DMS53 (cell line): ENCODE measurements around the gene PRPF8.
"Not testable (repeated sequence)": the region's sequence is repeated elsewhere in the genome, so short reads cannot be mapped to it uniquely, and the experiment has no call there.

Experiments used
- DNase-seq: peaks from one replicate; lab custom pipeline; 2025; lab: John Stamatoyannopoulos, UW

The PRPF8 gene

DNA sequence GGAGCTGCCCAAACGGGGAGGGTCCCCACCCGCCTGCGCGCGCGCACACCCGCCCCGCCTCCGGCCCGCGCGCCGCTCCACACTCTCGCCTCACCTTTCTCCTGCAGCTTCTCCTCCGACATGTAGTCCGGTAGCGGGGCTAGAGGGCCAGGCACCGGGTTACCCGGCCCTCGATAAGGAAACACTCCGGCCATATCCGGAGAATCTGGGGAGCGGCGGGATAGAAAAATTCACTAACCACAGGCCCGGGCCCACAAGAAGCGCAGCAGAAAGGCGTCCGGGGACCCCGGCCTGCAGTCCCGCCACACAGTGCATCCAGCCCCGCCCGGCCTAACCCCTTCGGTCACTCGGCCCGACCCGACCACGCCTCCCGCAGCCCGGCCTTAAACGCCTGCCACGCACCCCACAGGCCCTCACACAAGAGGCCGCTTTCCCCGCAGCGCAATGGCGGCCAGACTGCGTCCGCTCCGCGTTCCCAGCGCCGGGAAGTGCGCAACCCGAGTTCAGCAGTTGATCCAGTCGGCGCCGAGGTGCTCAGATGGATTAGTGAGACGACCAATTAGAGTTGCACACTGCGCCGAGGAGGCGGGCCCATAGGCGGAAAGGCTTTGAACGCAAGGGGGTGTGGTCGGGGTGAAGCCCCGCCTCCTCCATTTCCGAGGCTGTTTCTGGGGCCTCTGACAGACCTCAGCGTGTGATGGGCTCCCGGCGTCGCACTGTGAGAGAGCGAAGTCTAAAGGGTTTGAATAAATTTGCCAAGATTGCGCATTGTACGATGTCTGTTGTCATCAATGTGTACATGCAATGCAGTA lies at the start of gene PRPF8:
Gene PRPF8 (minus strand): TSS at position 490 of the 812 bp plus-strand sequence. CDS start 296 bp downstream, at position 194.
- DNase-seq = peak; percentile 97

DNA sequence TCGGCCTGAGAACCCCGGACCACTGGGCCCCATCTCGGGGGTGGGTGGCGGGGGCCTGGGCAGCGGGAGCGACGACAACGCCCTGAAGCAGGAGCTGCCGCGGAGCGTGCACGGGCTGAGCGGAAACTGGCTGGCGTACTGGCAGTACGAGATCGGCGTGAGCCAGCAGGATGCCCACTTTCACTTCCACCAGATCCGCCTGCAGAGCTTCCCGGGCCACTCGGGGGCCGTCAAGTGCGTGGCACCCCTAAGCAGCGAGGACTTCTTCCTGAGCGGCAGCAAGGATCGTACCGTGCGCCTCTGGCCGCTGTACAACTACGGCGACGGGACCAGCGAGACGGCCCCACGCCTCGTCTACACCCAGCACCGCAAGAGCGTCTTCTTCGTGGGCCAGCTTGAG lies 49.1 kb upstream of the PRPF8 start:
- no peak for DNase-seq

DNA sequence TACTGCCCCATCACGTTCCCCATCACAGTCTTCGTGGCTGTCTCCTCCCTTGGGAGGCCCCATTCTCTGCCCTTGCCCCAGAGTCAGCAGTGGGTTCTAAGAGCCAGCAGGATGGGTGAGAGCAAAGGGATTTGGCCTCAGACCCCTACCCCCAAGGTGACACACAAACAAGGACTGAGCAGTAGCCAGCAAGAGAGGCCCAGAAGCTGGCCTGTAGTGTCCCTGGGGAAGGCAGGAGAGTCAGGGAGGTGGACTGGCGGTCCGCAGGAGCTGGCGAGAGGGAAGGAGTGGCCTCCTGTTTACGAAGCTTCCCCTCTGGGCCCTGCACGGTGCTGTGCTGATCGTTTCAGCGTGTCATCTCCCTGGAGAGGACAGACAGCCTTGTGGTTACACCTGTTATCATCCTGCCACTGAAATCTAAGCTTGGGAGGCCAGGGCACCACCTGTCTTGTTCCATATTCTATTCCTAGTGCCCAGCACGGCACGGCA lies 48.2 kb upstream of the PRPF8 start:
- DNase-seq = no peak

DNA sequence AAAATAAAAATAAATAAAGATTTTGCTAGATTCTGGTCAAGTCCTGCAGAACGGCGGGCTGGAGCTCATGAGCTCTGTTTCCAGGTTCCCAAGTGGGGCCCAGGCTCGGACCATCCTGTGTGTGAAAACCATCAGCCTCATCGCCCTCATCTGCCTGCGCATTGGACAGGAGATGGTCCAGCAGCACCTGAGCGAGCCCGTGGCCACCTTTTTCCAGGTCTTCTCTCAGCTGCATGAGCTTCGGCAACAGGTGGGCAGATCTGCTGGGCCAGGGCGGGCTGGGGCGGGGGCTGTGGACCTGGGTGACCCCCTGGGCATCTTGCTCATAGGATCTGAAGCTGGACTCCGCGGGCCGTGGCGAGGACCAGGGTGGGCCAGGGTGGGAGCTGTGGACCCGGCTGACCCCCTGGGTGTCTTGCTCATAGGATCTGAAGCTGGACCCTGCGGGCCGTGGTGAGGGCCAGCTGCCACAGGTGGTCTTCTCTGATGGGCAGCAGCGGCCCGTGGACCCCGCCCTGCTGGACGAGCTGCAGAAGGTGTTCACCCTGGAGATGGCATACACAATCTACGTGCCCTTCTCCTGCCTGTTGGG lies 47.7 kb upstream of the PRPF8 start:
- no peak for DNase-seq

DNA sequence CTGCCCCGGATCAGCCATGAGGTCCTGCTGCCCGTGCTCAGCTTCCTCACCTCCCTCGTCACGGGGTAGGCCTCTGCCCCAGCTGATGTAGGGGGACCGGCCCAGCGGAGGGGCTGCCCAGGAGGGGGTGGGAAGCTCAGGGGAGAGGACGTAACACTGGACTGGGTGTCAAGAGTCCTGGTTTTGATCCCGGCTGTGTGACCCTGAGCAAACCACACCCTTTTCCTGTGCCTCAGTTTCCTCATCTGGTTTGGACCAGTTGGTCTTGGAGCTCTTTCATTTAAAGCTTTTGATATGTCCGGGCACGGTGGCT lies 46.5 kb upstream of the PRPF8 start:
- no peak for DNase-seq

DNA sequence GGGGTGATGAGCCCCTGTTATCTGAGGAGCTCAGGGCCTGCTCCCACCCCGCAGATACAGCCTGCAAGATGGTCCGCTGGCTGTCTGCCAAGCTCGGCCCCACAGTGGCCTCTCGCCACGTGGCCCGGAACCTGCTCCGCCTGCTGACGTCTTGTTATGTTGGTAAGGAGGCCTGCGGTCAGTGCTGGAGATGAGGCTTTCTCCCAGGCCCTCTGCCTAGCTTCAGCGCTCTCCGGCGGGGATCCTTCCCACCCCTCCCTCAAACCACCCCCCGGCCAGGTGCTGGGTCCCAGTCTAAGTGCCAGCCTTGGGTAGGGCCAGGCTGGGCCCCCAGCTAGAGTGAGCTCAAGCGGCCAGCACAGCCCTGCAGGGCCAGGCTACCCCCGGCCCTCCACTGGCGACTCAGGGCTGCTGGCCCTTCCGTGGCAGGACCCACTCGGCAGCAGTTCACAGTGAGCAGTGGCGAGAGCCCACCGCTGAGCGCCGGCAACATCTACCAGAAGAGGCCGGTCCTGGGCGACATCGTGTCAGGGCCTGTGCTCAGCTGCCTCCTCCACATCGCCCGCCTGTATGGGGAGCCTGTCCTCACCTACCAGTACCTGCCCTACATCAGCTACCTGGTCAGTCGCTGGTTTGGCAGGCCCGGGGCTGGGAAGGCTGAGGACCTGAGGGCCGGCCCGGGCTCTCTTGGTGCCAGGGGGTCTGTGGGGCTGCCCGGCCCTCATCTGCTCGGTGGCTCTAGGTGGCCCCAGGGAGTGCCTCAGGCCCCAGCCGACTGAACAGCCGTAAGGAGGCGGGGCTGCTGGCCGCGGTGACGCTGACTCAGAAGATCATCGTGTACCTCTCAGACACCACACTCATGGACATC lies 45.9 kb upstream of the PRPF8 start:
- peak; percentile 63 for DNase-seq

DNA sequence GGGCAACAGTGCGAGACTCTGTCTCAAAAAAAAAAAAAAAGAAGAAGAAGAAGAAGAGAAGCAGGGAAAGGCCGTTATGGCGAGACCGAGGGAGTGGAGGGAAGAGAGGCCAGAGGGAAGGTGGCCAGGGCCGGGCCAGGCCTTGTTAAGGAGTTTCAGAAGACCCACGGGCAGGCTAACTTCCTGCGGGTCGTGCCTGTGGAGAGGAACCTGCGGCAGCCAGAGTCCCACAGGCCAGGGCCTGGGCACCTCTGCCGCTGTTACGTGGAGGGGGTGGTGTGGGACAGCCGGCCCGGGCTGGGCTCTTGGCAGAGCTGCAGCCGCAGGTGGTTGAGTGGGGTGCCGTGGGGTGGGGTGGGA lies 45.3 kb upstream of the PRPF8 start:
- no peak for DNase-seq

DNA sequence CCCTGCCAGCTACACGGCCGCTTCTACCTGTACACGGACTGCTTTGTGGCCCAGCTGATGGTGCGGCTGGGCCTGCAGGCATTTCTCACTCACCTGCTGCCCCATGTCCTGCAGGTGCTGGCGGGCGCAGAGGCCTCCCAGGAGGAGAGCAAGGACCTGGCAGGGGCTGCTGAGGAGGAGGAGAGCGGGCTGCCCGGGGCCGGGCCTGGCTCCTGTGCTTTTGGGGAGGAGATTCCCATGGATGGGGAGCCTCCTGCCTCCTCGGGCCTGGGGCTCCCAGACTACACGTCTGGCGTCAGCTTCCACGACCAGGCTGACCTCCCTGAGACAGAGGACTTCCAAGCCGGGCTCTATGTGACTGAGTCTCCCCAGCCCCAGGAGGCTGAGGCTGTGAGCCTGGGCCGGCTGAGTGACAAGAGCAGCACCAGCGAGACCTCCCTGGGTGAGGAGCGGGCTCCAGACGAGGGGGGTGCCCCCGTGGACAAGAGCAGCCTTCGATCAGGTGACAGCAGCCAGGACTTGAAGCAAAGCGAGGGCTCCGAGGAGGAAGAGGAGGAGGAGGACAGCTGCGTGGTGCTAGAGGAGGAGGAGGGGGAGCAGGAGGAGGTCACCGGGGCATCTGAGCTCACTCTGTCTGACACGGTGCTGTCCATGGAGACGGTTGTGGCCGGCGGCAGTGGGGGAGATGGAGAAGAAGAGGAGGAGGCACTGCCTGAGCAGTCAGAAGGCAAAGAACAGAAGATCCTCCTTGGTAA lies 43.4 kb upstream of the PRPF8 start:
- DNase-seq = no peak

DNA sequence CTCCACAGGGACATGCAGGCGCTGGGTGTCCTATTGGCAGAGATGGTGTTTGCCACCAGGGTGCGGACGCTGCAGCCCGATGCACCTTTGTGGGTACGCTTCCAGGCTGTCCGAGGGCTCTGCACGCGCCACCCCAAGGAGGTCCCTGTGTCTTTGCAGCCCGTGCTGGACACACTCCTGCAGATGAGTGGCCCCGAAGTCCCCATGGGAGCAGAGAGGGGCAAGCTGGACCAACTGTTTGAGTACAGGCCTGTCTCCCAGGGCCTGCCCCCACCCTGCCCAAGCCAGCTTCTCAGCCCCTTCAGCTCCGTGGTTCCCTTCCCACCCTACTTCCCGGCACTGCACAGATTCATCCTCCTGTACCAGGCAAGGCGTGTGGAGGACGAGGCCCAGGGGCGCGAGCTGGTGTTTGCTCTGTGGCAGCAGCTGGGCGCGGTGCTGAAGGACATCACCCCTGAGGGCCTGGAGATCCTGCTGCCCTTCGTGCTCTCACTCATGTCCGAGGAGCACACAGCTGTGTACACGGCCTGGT lies 42.7 kb upstream of the PRPF8 start:
- no peak for DNase-seq

DNA sequence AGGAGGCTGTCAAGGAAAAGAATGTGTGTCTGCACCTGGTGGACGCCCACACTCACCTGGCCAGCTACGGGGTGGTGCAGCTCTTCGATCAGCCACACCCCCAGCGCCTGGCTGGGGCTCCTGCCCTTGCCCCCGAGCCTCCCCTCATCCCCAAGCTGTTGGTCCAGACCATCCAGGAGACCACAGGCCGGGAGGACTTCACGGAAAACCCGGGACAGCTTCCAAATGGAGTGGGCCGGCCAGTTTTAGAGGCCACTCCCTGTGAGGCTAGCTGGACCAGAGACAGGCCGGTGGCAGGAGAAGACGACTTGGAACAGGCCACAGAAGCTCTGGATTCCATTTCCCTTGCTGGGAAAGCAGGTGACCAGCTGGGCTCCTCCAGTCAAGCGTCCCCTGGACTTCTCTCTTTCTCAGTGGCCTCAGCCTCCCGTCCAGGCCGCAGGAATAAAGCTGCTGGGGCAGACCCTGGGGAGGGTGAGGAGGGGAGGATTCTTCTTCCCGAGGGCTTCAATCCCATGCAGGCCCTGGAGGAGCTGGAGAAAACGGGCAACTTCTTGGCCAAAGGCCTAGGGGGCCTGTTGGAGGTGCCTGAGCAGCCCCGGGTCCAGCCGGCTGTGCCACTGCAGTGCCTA lies 42.1 kb upstream of the PRPF8 start:
- no peak for DNase-seq

DNA sequence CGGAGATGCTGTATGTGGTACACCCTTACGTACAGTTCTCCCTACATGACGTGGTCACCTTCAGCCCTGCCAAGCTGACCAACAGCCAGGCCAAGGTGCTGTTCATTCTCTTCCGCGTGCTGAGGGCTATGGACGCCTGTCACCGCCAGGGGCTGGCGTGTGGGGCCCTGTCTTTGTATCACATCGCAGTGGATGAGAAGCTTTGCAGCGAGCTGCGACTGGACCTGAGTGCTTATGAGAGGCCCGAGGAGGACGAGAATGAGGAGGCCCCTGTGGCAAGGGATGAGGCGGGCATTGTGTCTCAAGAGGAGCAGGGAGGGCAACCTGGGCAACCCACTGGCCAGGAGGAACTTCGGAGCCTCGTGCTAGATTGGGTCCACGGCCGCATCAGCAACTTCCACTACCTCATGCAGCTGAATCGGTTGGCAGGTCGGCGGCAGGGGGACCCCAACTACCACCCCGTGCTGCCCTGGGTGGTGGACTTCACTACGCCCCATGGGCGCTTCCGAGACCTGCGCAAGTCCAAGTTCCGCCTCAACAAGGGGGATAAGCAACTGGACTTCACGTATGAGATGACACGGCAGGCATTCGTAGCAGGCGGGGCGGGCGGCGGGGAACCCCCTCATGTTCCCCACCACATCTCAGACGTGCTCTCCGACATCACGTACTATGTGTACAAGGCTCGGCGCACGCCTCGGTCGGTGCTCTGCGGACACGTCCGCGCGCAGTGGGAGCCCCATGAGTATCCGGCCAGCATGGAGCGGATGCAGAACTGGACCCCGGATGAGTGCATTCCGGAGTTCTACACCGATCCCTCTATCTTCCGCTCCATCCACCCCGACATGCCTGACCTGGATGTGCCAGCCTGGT lies 41.2 kb upstream of the PRPF8 start:
- no peak for DNase-seq

DNA sequence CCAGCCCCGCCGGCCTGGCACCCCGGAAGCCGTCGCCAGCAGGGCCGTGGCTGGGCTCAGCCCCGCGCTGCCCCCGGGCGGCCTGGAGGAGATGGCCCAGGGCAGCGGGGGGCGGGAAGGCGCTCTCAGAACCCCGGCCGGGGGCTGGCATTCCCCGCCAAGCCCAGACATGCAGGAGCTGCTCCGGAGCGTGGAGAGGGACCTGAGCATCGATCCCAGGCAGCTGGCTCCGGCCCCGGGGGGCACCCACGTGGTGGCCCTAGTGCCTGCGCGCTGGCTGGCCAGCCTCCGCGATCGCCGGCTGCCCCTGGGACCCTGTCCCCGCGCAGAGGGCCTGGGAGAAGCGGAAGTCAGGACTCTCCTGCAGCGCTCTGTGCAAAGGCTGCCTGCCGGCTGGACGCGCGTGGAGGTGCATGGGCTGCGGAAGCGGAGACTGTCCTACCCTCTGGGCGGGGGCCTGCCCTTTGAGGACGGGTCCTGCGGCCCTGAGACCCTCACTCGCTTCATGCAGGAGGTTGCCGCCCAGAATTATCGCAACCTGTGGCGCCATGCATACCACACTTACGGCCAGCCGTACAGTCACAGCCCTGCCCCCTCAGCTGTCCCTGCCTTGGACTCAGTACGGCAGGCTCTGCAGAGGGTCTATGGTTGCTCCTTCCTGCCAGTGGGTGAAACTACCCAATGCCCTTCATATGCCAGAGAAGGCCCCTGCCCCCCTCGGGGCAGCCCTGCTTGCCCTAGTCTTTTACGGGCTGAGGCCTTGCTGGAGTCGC lies 40.4 kb upstream of the PRPF8 start:
- peak; percentile 59 for DNase-seq

DNA sequence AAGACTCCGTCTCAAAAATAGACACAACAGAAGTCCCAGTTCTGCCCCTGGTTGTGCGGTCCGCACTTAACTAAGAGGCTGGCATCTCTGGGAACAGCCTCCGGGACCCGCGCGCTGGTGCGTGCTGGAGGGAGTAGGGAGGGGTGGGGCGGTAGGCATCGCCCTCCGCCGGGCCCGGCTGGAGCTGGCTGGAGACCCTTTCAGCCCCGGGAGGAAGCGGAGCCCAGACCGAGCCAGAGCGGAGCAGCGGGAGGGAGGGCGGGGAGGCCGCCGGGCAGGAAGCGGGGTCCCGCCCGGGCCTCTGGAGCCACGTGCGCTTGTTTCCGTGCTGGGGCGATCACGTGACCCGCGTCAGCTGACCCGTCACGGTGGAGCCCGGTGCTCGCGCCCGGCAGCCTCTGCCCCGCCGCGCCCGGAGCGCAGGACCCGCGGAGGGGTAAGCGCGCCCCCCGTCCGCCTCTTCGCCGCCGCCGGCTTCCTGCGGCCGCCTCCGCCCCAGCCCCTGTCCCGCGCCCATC lies 39.7 kb upstream of the PRPF8 start, which contains the start of gene WDR81:
Gene WDR81 (plus strand): TSS at position 354 of the 518 bp plus-strand sequence. CDS start 256 bp downstream, outside the sequence.
- peak; percentile 88 for DNase-seq

DNA sequence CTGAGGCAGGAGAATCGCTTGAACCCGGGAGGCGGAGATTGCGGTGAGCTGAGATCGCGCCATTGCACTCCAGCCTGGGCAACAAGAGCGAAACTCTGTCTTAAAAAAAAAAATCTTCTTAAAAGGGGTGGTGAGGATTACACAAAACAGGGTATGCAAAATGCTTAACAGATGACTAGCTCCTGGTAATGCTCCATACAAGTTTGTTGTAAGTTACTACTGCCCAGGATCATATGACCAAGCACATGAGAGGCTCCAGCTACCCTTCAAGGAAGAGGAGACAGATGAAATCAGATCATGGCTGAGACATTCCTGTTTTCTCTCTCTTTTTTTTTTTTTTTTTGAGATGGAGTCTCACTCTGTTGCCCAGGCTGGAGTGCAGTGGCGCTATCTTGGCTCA lies 37.4 kb upstream of the PRPF8 start:
- DNase-seq = not testable (repeated sequence)

DNA sequence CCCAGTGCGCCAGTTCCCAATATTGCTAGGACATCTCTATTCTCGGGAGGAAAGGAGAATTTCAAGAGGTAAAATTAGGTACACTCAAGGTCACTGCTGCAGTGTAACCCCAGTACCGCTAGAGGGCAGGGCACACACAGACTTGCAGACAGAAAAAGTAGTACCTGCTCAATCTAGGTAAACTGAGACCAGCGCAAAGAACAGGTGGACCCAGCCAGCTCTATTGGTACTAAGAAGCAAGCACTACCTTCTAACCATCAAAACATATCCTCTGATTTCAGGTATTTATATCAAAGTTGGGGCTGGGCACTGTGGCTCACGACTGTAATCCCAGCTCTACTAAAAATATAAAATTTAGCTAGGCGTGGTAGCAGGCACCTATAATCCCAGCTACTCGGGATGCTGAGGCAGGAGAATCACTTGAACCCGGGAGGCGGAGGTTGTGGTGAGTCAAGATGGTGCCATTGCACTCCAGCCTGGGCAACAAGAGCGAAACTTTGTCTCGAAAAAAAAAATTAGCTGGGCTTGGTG lies 36.3 kb upstream of the PRPF8 start:
- DNase-seq = peak; percentile 71

DNA sequence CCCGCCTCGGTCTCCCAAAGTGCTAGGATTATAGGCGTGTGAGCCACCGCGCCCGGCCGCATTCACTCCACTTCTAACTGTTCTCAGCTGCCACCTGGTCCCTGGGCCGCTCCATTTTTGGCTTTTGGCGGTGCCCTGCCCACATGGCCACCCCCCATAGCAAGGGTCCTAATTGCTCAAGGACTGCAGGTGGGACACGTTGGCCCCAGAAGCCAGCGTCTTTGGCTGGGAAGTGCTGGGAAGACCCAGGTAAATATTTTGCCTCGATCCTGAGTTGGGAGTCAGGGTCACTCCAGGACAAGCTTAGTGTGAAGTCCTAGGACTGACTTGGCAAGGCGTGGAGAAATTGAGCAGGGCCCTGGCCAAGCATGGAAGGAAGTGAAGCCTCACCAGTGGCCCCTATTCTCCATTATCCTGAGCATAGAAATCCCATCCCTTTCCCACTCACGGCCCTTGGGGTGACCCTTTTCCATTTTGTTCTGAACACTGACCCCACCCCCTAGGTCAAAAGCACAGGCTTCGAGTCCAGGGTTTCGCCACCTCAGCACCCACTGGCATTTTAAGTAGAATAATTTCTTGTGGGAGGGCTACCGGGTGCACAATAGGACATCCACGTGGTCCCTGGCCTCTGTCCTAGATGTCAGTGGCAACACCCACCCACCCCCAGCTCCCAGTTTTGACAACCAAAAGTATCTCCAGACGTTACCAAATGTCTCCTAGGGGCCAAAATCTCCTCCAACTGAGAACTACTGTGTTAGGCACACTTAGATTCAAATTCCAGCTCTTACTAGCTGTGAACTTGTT lies 33.9 kb upstream of the PRPF8 start:
- no peak for DNase-seq

DNA sequence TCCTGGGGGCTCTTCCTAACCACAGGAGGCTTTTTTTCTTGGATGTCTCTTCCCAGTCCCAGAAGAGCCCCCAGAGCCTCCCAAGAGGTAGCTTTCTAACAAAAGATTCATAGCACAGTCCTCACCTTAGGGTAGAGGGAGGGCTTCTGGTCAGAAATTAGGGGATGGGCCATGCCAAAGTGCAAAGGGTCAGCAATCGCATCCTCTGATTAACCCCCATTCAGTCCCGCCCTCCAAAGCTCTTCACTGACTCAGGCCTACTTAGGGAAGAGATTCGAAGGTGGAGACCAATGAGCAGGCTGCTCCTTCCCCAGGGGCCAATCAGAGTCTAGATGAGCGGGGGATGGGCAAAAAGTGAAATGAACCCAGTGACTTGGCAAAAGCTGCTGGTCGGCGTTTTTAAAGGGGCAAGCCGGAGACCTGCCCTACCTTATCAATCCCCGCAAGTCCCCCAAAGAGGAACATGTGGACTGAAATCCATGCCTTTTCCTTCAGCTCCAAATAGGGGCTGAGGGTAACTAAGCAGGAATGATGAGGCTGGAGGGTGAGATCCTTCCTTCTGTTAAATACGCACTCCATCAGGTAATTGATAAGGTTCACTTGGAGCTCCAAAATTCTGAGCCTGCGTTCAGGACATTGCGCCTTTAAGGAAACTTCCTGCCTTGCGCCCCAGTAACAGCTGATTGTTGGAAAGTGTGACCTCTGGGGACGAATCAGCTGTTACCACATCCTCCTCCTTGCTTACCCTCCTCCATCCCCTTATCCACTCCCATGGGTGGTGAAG lies 32.4 kb upstream of the PRPF8 start:
- DNase-seq = peak; percentile 97
